Small intestine (tissue), 16 donors: ENCODE data around the gene TMEM221. TPM values are rescaled to one million over a fixed set of nuclear protein-coding genes. Genes with fewer than 3 reads are reported as not detected.
A peak's percentile ranks its signal among the peaks of the same experiment; 100 is the strongest.

Experiments
- DNase-seq, 2 donors: peaks; one replicate each; pipeline versions ENCODE4 v3.0.0 to v3.0.0-alpha.2; 2013
- FAIRE-seq: peaks from 2 replicates; lab custom pipeline; 2012; peaks lifted over from hg19 to GRCh38; lab: Jason Lieb, UNC
- H3K27ac ChIP-seq, 3 donors: one replicate each; pipeline ENCODE4 v1.5.1; 2013; ENCODE audit warnings: low read length in 2 of 3, mild to moderate bottlenecking in 2 of 3, control low read depth in 1 of 3, inconsistent platforms in 1 of 3, low read depth in 1 of 3, moderate library complexity in 1 of 3
- H3K27me3 ChIP-seq, 3 donors: one replicate each; pipeline ENCODE4 v1.6.1; 2013; ENCODE audit warnings: low read length in 3 of 3, inconsistent platforms in 1 of 3; ENCODE audit not compliant: control insufficient read depth in 3 of 3, insufficient read depth in 3 of 3
- H3K36me3 ChIP-seq, 3 donors: one replicate each; pipeline ENCODE4 v1.6.1; 2013; ENCODE audit warnings: low read length in 3 of 3, inconsistent platforms in 1 of 3, low read depth in 1 of 3, mild to moderate bottlenecking in 1 of 3, moderate library complexity in 1 of 3; ENCODE audit not compliant: control insufficient read depth in 3 of 3, insufficient read depth in 2 of 3
- H3K4me1 ChIP-seq, 3 donors: one replicate each; pipeline ENCODE4 v1.6.1; 2013; ENCODE audit warnings: low read length in 2 of 3, inconsistent platforms in 1 of 3, low read depth in 1 of 3, mild to moderate bottlenecking in 1 of 3, moderate library complexity in 1 of 3; ENCODE audit not compliant: control insufficient read depth in 3 of 3, insufficient read depth in 2 of 3
- H3K4me3 ChIP-seq, 3 donors: one replicate each; pipeline ENCODE4 v1.5.1; 2013; ENCODE audit warnings: low read length in 3 of 3, control low read depth in 1 of 3, inconsistent platforms in 1 of 3, low read depth in 1 of 3, mild to moderate bottlenecking in 1 of 3, moderate library complexity in 1 of 3
- H3K9me3 ChIP-seq, 2 donors: one replicate each; pipeline ENCODE4 v1.6.1; 2013; ENCODE audit warnings: low read depth in 1 of 2, low read length in 1 of 2; ENCODE audit not compliant: control insufficient read depth in 2 of 2, insufficient read depth in 1 of 2
- WGBS, 3 donors: extraction: QIAGEN DNeasy Blood & Tissue Kit; methylation state at CpG; one replicate each; pipeline ENCODE4 v1.1.7; 2013; 5-methylcytosine and 5-hydroxymethylcytosine counted together
- long read RNA-seq, 10 donors: transcript quantifications; one replicate each; lab custom pipeline, GENCODE V29; 2026
- polyA plus RNA-seq, 4 donors: library from polyadenylated mRNA; stranded (reverse) in 3 of 4; unstranded in 1 of 4; fragments of 200-250 nt in 3 of 4; fragments of 120-200 nt in 1 of 4; gene quantifications; one replicate each; pipeline versions ENCODE4 v1.2.1 to v1.2.3, GENCODE V29; 2013
- donor health status: healthy with polysubstance abuse.
- donor health status: control.
- donor health status: control.
- donor health status: Bipolar disorder and iron deficiency.
- donor health status: healthy.

The TMEM221 gene
- under 1 TPM in 2 of 4 donors, not detected in 2; 0.07 to 0.43 TPM for polyA plus RNA-seq
- long read RNA-seq, donor 1 = 0 reads
- long read RNA-seq, donor 2 = 0 reads
- long read RNA-seq, donor 3 = 0 reads
- long read RNA-seq, donor 4 = 0 reads
- long read RNA-seq, donor 5 = 0 reads
- long read RNA-seq, donor 6 = 0 reads
- long read RNA-seq, donor 7 = 0 reads
- long read RNA-seq, donor 8 = 0 reads
- long read RNA-seq, donor 9 = 0 reads
- long read RNA-seq, donor 10 = 0 reads

- Histone ChIP-seq H3K9me3 (peaks cover 0 to 2% of the 10 kb centered on the region in 2 donors), H3K4me3 (peak within 1 kb of the TSS in 2 of 3 donors; percentile 25 to 26), H3K27ac (no peak within 1 kb of the TSS), H3K4me1 (peaks cover 0 to 2% (median 0%) of the 10 kb centered on the region in 3 donors), H3K36me3 (no peaks in the 10 kb centered on the region), H3K27me3 (peaks cover 0 to 24% (median 0%) of the 10 kb centered on the region in 3 donors)
- WGBS, 3 donors = 1 to 2% (median 2%) methylated on average over 37 to 81 of the region's 81 CpGs
- FAIRE-seq = no peak
- DNase-seq = peak in 1 of 2 donors; percentile 41
These were observed at the start of gene TMEM221 for GRCh38 chr19:17448131-17448967. TMEM221 (minus strand) TSS chr19:17448668; CDS start chr19:17448462, 206 bp downstream.

- no peak overlapping the region for H3K27ac ChIP-seq
- FAIRE-seq = no peak
- peak; percentile 29 to 32 for DNase-seq
- WGBS, 3 donors = 24 to 62% (median 44%) methylated on average over 41 of the region's 41 CpGs
- no peaks in the 10 kb centered on the region for H3K9me3 ChIP-seq
- H3K4me1 ChIP-seq = peaks cover 0 to 2% (median 0%) of the 10 kb centered on the region in 3 donors
- peak overlapping the region in 1 of 3 donors; percentile 9 for H3K4me3 ChIP-seq
- H3K27me3 ChIP-seq = no peaks in the 10 kb centered on the region
- peaks cover 0 to 15% (median 0%) of the 10 kb centered on the region in 3 donors for H3K36me3 ChIP-seq
These were observed 48.8 kb upstream of the TMEM221 start for GRCh38 chr19:17497149-17497798.

GRCh38 chr19:17496337-17496997 lies 48.0 kb upstream of the TMEM221 start:
- WGBS, 3 donors = 13 to 31% (median 13%) methylated on average over 14 of the region's 14 CpGs
- peaks cover 0 to 15% (median 0%) of the 10 kb centered on the region in 3 donors for H3K36me3 ChIP-seq
- no peak overlapping the region for H3K4me3 ChIP-seq
- DNase-seq (peak; percentile 74 to 84), FAIRE-seq (no peak)
- H3K4me1 ChIP-seq = peaks cover 0 to 2% (median 0%) of the 10 kb centered on the region in 3 donors
- no peaks in the 10 kb centered on the region for H3K27me3 ChIP-seq
- no peak overlapping the region for H3K27ac ChIP-seq
- H3K9me3 ChIP-seq = no peaks in the 10 kb centered on the region

GRCh38 chr19:17495639-17496296 lies 47.3 kb upstream of the TMEM221 start:
- H3K9me3 ChIP-seq = no peaks in the 10 kb centered on the region
- H3K36me3 ChIP-seq = peaks cover 0 to 9% (median 0%) of the 10 kb centered on the region in 3 donors
- no peaks in the 10 kb centered on the region for H3K27me3 ChIP-seq
- FAIRE-seq (no peak), DNase-seq (no peak)
- WGBS, 3 donors = 63 to 67% (median 65%) methylated on average over 9 of the region's 9 CpGs
- H3K27ac ChIP-seq = no peak overlapping the region
- peaks cover 0 to 2% (median 0%) of the 10 kb centered on the region in 3 donors for H3K4me1 ChIP-seq
- no peak overlapping the region for H3K4me3 ChIP-seq

GRCh38 chr19:17491287-17491686 lies 42.8 kb upstream of the TMEM221 start:
- H3K9me3 ChIP-seq = no peaks in the 10 kb centered on the region
- peaks cover 0 to 2% (median 0%) of the 10 kb centered on the region in 3 donors for H3K36me3 ChIP-seq
- peaks cover 0 to 8% (median 8%) of the 10 kb centered on the region in 3 donors for H3K4me1 ChIP-seq
- 85 to 95% (median 93%) methylated on average over 5 of the region's 5 CpGs for WGBS, 3 donors
- no peak overlapping the region for H3K27ac ChIP-seq
- FAIRE-seq = no peak
- no peak overlapping the region for H3K4me3 ChIP-seq
- no peaks in the 10 kb centered on the region for H3K27me3 ChIP-seq
- DNase-seq = no peak

- Histone ChIP-seq H3K27me3 (no peaks in the 10 kb centered on the region), H3K36me3 (peaks cover 0 to 2% (median 0%) of the 10 kb centered on the region in 3 donors), H3K27ac (no peak overlapping the region), H3K4me3 (no peak overlapping the region), H3K4me1 (peaks cover 0 to 8% (median 8%) of the 10 kb centered on the region in 3 donors), H3K9me3 (no peaks in the 10 kb centered on the region)
- WGBS, 3 donors = 48 to 62% (median 48%) methylated on average over 4 of the region's 4 CpGs
- FAIRE-seq (no peak), DNase-seq (no peak)
These were observed 41.9 kb upstream of the TMEM221 start for GRCh38 chr19:17490411-17490810.

GRCh38 chr19:17489392-17490030 lies 41.0 kb upstream of the TMEM221 start:
- FAIRE-seq (no peak), DNase-seq (no peak)
- WGBS, 3 donors = 63 to 65% (median 64%) methylated on average over 9 of the region's 9 CpGs
- Histone ChIP-seq H3K27me3 (no peaks in the 10 kb centered on the region), H3K27ac (peak overlapping the region in 1 of 3 donors; percentile 13), H3K9me3 (no peaks in the 10 kb centered on the region), H3K36me3 (peaks cover 0 to 2% (median 0%) of the 10 kb centered on the region in 3 donors), H3K4me1 (peaks cover 0 to 8% (median 8%) of the 10 kb centered on the region in 3 donors), H3K4me3 (no peak overlapping the region)
